ENCODE measurements around the gene POTEJ. TPM values are rescaled to one million over a fixed set of nuclear protein-coding genes. Genes with fewer than 3 reads are reported as not detected.
"Not testable (repeated sequence)": the region's sequence is repeated elsewhere in the genome, so short reads cannot be mapped to it uniquely, and the experiment has no call there.

Gene POTEJ
- total and polyA plus RNA-seq, 2 experiments from 2014 or later: not detected

GRCh38 chr2:130594011-130594410 is 17.2 kb upstream of the POTEJ start:
- H3K36me3 ChIP-seq (ENCODE audit: low read depth); H3K79me2 ChIP-seq (ENCODE audit: insufficient read depth); DNase-seq; H3K9ac ChIP-seq; H3K9me2 ChIP-seq (ENCODE audit: insufficient read depth); H2AFZ ChIP-seq; H3F3A ChIP-seq (ENCODE audit: insufficient read depth); H3K27me3 ChIP-seq (replicated peaks; ENCODE audit: insufficient read depth); H3K9me3 ChIP-seq (ENCODE audit: low read depth); H3K4me2 ChIP-seq (ENCODE audit: unreplicated experiment); H3K4me3 ChIP-seq; H4K20me1 ChIP-seq (ENCODE audit: insufficient read depth); H3K4me1 ChIP-seq (ENCODE audit: insufficient read depth); H3K27ac ChIP-seq; in situ Hi-C loops (cut with MboI): not testable (repeated sequence)
- WGBS, 2 experiments (ENCODE audit: low coverage in 1 of 2, low lambda C conversion rate in 2 of 2, missing lambda C conversion rate in 2 of 2): 40 to 44% methylated on average over 3 of the region's 4 CpGs

GRCh38 chr2:130596757-130597156 is 14.5 kb upstream of the POTEJ start:
- H3K27me3 ChIP-seq (replicated peaks; ENCODE audit: insufficient read depth); H3K27ac ChIP-seq; H3K9me3 ChIP-seq (ENCODE audit: low read depth); H3K36me3 ChIP-seq (ENCODE audit: low read depth); H4K20me1 ChIP-seq (ENCODE audit: insufficient read depth); in situ Hi-C loops (cut with MboI); H3K79me2 ChIP-seq (ENCODE audit: insufficient read depth); DNase-seq; H3F3A ChIP-seq (ENCODE audit: insufficient read depth); H3K4me2 ChIP-seq (ENCODE audit: unreplicated experiment); H3K4me1 ChIP-seq (ENCODE audit: insufficient read depth); H2AFZ ChIP-seq; H3K4me3 ChIP-seq; H3K9me2 ChIP-seq (ENCODE audit: insufficient read depth); H3K9ac ChIP-seq: not testable (repeated sequence)
- 0 to 20% methylated on average over 2 of the region's 6 CpGs for WGBS, 2 experiments (ENCODE audit: low coverage in 1 of 2, low lambda C conversion rate in 2 of 2, missing lambda C conversion rate in 2 of 2)

- H3K4me1 ChIP-seq (ENCODE audit: insufficient read depth); H3K4me2 ChIP-seq (ENCODE audit: unreplicated experiment); H3K36me3 ChIP-seq (ENCODE audit: low read depth); in situ Hi-C loops (cut with MboI); H3K9me2 ChIP-seq (ENCODE audit: insufficient read depth); H3K9ac ChIP-seq; H3K9me3 ChIP-seq (ENCODE audit: low read depth); DNase-seq; H3K79me2 ChIP-seq (ENCODE audit: insufficient read depth); H4K20me1 ChIP-seq (ENCODE audit: insufficient read depth); H2AFZ ChIP-seq; H3K27me3 ChIP-seq (replicated peaks; ENCODE audit: insufficient read depth); H3F3A ChIP-seq (ENCODE audit: insufficient read depth); H3K27ac ChIP-seq; H3K4me3 ChIP-seq: not testable (repeated sequence)
- no CpG with 5 or more reads among the region's 22 CpGs for WGBS, 2 experiments (ENCODE audit: low coverage in 1 of 2, low lambda C conversion rate in 2 of 2, missing lambda C conversion rate in 2 of 2)
Measured at GRCh38 chr2:130597994-130598393, 13.2 kb upstream of the POTEJ start.

- H3K27ac ChIP-seq; H4K20me1 ChIP-seq (ENCODE audit: insufficient read depth); H3K27me3 ChIP-seq (replicated peaks; ENCODE audit: insufficient read depth); in situ Hi-C loops (cut with MboI); H3K4me2 ChIP-seq (ENCODE audit: unreplicated experiment); H3K79me2 ChIP-seq (ENCODE audit: insufficient read depth); H3K36me3 ChIP-seq (ENCODE audit: low read depth); H2AFZ ChIP-seq; DNase-seq; H3K9me2 ChIP-seq (ENCODE audit: insufficient read depth); H3K9me3 ChIP-seq (ENCODE audit: low read depth); H3F3A ChIP-seq (ENCODE audit: insufficient read depth); H3K4me1 ChIP-seq (ENCODE audit: insufficient read depth); H3K9ac ChIP-seq; H3K4me3 ChIP-seq: not testable (repeated sequence)
- WGBS, 2 experiments (ENCODE audit: low coverage in 1 of 2, low lambda C conversion rate in 2 of 2, missing lambda C conversion rate in 2 of 2): 5 to 7% methylated on average over 13 to 15 of the region's 15 CpGs
Measured at GRCh38 chr2:130598463-130598862, 12.8 kb upstream of the POTEJ start.

- H3K9me2 ChIP-seq (ENCODE audit: insufficient read depth); H3K9ac ChIP-seq; H3K4me3 ChIP-seq; H4K20me1 ChIP-seq (ENCODE audit: insufficient read depth); H3K4me2 ChIP-seq (ENCODE audit: unreplicated experiment); in situ Hi-C loops (cut with MboI); H2AFZ ChIP-seq; H3K79me2 ChIP-seq (ENCODE audit: insufficient read depth); H3K4me1 ChIP-seq (ENCODE audit: insufficient read depth); H3K27ac ChIP-seq; H3F3A ChIP-seq (ENCODE audit: insufficient read depth); H3K27me3 ChIP-seq (replicated peaks; ENCODE audit: insufficient read depth); DNase-seq; H3K9me3 ChIP-seq (ENCODE audit: low read depth); H3K36me3 ChIP-seq (ENCODE audit: low read depth): not testable (repeated sequence)
- no CpG with 5 or more reads among the region's 6 CpGs for WGBS, 2 experiments (ENCODE audit: low coverage in 1 of 2, low lambda C conversion rate in 2 of 2, missing lambda C conversion rate in 2 of 2)
Measured at GRCh38 chr2:130599393-130599792, 11.8 kb upstream of the POTEJ start, which contains the start of gene CFC1. CFC1 (minus strand) TSS chr2:130599575; CDS start chr2:130599287, 288 bp downstream.

GRCh38 chr2:130599926-130600325 is 11.3 kb upstream of the POTEJ start:
- H3K9me3 ChIP-seq (ENCODE audit: low read depth); H3K36me3 ChIP-seq (ENCODE audit: low read depth); DNase-seq; H3K9ac ChIP-seq; H2AFZ ChIP-seq; H3K4me2 ChIP-seq (ENCODE audit: unreplicated experiment); in situ Hi-C loops (cut with MboI); H4K20me1 ChIP-seq (ENCODE audit: insufficient read depth); H3K4me3 ChIP-seq; H3K4me1 ChIP-seq (ENCODE audit: insufficient read depth); H3K79me2 ChIP-seq (ENCODE audit: insufficient read depth); H3F3A ChIP-seq (ENCODE audit: insufficient read depth); H3K27ac ChIP-seq; H3K27me3 ChIP-seq (replicated peaks; ENCODE audit: insufficient read depth); H3K9me2 ChIP-seq (ENCODE audit: insufficient read depth): not testable (repeated sequence)
- 58 to 66% methylated on average over 8 to 9 of the region's 9 CpGs for WGBS, 2 experiments (ENCODE audit: low coverage in 1 of 2, low lambda C conversion rate in 2 of 2, missing lambda C conversion rate in 2 of 2)

GRCh38 chr2:130601648-130602302 is 9.5 kb upstream of the POTEJ start:
- in situ Hi-C loops (cut with MboI); H3K36me3 ChIP-seq (ENCODE audit: low read depth): not testable (repeated sequence)
- WGBS, 2 experiments (ENCODE audit: low coverage in 1 of 2, low lambda C conversion rate in 2 of 2, missing lambda C conversion rate in 2 of 2): 5 to 7% methylated on average over 6 of the region's 15 CpGs

More at GRCh38 chr2:130601648-130602302, 9.5 kb upstream of the POTEJ start:
- not testable (repeated sequence) for H3K4me1 ChIP-seq (ENCODE audit: insufficient read depth); H3K27me3 ChIP-seq (replicated peaks; ENCODE audit: insufficient read depth); H3K9me3 ChIP-seq (ENCODE audit: low read depth); H3K9me2 ChIP-seq (ENCODE audit: insufficient read depth); H3K4me3 ChIP-seq; H3K9ac ChIP-seq; H4K20me1 ChIP-seq (ENCODE audit: insufficient read depth); H3K4me2 ChIP-seq (ENCODE audit: unreplicated experiment); H3K79me2 ChIP-seq (ENCODE audit: insufficient read depth); H3F3A ChIP-seq (ENCODE audit: insufficient read depth); DNase-seq; H2AFZ ChIP-seq; H3K27ac ChIP-seq

Data from GM23248 (cell line).